GM21528 (cell line): ENCODE results near the gene HOXB3.
"Not testable (repeated sequence)": the region's sequence is repeated elsewhere in the genome, so short reads cannot be mapped to it uniquely, and the experiment has no call there.

Source experiments
- ATAC-seq: cut with Tn5 transposase; IDR thresholded peaks from one replicate; pipeline ENCODE4 v1.9.1; 2021; ENCODE audit warnings: mild to moderate bottlenecking, moderate library complexity; ENCODE audit not compliant: unreplicated experiment, low FRiP score

The HOXB3 gene

GRCh38 chr17:48510761-48511604 lies 79.1 kb downstream of the HOXB3 start:
- ATAC-seq = no peak

GRCh38 chr17:48510381-48510760 lies 79.7 kb downstream of the HOXB3 start:
- ATAC-seq = no peak

- ATAC-seq = not testable (repeated sequence)
Observed at GRCh38 chr17:48509708-48510107, 80.3 kb downstream of the HOXB3 start.

GRCh38 chr17:48506246-48506645 lies 83.8 kb downstream of the HOXB3 start:
- ATAC-seq = no peak

- peak; percentile 82 for ATAC-seq
Observed at GRCh38 chr17:48505788-48506187, 84.3 kb downstream of the HOXB3 start.

- ATAC-seq = no peak
Observed at GRCh38 chr17:48504953-48505352, 85.1 kb downstream of the HOXB3 start.

GRCh38 chr17:48503747-48504146 lies 86.3 kb downstream of the HOXB3 start:
- ATAC-seq = no peak

- no peak for ATAC-seq
Observed at GRCh38 chr17:48502901-48503300, 87.1 kb downstream of the HOXB3 start.

- no peak for ATAC-seq
Observed at GRCh38 chr17:48502312-48502711, 87.7 kb downstream of the HOXB3 start.

GRCh38 chr17:48500435-48501426 lies 89.3 kb downstream of the HOXB3 start:
- no peak for ATAC-seq

GRCh38 chr17:48499735-48500434 lies 90.2 kb downstream of the HOXB3 start:
- no peak for ATAC-seq

GRCh38 chr17:48499248-48499647 lies 90.8 kb downstream of the HOXB3 start:
- no peak for ATAC-seq
